Measurements from ENCODE around the gene QPCTL.
"Not testable (repeated sequence)": the region's sequence is repeated elsewhere in the genome, so short reads cannot be mapped to it uniquely, and the experiment has no call there.

Gene QPCTL

DNA sequence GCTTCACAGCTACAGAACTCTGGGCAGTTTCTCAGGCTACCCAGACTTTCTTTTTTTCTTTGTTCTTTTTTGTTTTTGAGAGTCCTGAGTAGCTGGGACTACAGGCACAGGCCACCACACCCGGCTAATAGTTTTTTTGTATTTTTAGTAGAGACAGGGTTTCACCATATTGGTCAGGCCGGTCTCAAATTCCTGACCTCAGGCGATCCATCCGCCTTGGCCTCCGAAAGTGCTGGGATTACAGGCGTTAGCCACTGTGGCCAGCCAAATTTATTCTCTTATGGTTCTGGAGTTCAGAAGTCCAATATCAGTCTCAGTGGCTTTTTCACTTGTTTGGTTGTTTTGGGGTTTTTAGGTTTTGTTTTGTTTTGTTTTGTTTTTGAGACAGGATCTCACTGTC lies 53.1 kb downstream of the QPCTL start:
- Mint-ChIP-seq H3K27ac (ENCODE audit: low read depth) (no peak overlapping the region), H3K4me3 (no peak overlapping the region), H3K36me3 (ENCODE audit: insufficient read depth) (peaks cover 3% of the 10 kb centered on the region), H3K4me1 (no peaks in the 10 kb centered on the region), H3K9me3 (no peaks in the 10 kb centered on the region), H3K27me3 (peaks cover 30% of the 10 kb centered on the region)
- ATAC-seq (replicated peaks; ENCODE audit: extremely low read depth, poor library complexity, severe bottlenecking) = no peak
- DNase-seq (ENCODE audit: low spot score in 2 of 2) = no peak

DNA sequence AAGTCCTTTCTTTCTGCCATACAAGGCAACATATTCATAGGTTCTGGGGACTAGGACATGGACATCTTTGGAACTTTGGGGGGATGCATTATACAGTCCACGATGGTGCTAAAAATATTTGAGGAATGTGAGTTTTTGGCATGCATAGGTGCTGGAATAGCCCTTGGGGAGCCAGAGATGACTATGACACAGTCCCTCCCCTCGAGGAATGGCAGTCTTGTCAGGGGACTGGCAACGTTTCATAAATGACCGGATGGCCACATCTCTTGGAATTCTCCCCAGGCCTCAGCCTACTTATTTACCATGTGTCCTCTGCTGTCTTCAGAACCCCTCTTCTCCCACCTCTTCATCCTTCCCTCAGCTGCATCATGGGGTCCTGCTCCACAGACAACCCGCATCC lies 54.4 kb downstream of the QPCTL start:
- Mint-ChIP-seq H3K27ac (ENCODE audit: low read depth) (no peak overlapping the region), H3K9me3 (no peaks in the 10 kb centered on the region), H3K36me3 (ENCODE audit: insufficient read depth) (peaks cover 3% of the 10 kb centered on the region), H3K27me3 (peaks cover 30% of the 10 kb centered on the region), H3K4me3 (no peak overlapping the region), H3K4me1 (no peaks in the 10 kb centered on the region)
- no peak for DNase-seq (ENCODE audit: low spot score in 2 of 2)
- no peak for ATAC-seq (replicated peaks; ENCODE audit: extremely low read depth, poor library complexity, severe bottlenecking)

DNA sequence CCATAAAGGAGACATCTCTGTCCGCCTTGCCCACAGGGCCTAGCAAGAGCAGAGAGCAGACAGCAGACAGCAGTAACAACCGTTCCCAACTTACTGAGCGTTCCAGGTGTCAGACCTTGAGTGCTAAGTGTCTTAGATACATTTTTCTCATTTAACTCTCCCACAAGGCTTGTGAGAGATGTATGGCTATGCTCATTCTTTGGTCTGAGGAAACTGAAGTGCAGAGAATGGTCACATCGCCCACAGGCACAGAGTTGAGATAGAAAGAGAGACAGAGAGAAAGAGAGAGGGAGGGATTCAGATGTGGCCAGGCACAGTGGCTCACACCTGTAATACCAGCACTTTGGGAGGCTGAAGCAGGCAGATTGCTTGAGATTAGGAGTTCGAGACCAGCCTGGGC lies 55.0 kb downstream of the QPCTL start:
- Mint-ChIP-seq H3K27me3 (peaks cover 26% of the 10 kb centered on the region), H3K4me1 (no peaks in the 10 kb centered on the region), H3K36me3 (ENCODE audit: insufficient read depth) (peaks cover 3% of the 10 kb centered on the region), H3K27ac (ENCODE audit: low read depth) (no peak overlapping the region), H3K9me3 (no peaks in the 10 kb centered on the region), H3K4me3 (no peak overlapping the region)
- DNase-seq (ENCODE audit: low spot score in 2 of 2) = no peak
- ATAC-seq (replicated peaks; ENCODE audit: extremely low read depth, poor library complexity, severe bottlenecking) = no peak

DNA sequence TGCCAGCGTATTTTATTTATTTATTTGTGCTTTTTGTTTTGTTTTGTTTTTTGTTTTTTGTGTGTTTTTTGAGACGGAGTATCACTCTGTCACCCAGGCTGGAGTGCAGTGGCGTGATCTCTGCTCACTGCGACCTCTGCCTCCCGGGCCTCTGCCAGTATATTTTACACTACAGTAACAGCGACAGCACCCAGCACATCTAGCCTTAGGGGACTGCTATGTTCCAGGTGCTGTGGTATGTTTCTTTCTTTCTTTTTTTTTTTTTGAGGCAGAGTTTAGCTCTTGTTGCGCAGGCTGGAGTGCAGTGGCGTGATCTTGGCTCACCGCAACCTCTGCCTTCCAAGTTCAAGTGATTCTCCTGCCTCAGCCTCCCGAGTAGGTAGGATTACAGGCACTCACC lies 59.0 kb downstream of the QPCTL start:
- not testable (repeated sequence) for H3K36me3 Mint-ChIP-seq (ENCODE audit: insufficient read depth); ATAC-seq (replicated peaks; ENCODE audit: extremely low read depth, poor library complexity, severe bottlenecking); H3K4me1 Mint-ChIP-seq; H3K9me3 Mint-ChIP-seq; H3K27ac Mint-ChIP-seq (ENCODE audit: low read depth); DNase-seq (ENCODE audit: low spot score in 2 of 2); H3K4me3 Mint-ChIP-seq
- peaks cover 10% of the 10 kb centered on the region for H3K27me3 Mint-ChIP-seq

DNA sequence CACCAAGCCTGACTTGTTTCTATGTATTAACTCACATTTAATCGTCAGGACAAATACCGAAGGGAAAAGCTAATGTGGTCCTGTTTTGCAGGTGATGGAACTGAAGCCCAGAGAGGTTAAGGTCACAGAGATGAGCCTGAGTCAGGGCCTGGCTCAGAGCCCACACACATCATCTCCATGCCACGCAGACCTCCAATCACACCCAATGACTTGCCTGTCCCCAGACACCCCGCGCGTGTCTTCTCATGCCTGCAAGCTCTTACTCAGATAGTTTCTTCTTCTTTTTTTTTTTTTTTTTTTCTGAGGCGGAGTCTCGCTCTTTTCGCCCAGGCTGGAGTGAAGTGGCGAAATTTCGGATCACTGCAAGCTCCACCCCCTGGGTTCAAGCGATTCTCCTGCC lies 60.2 kb downstream of the QPCTL start:
- peaks cover under 1% of the 10 kb centered on the region for H3K27me3 Mint-ChIP-seq
- no peaks in the 10 kb centered on the region for H3K36me3 Mint-ChIP-seq (ENCODE audit: insufficient read depth)
- H3K4me3 Mint-ChIP-seq = no peak overlapping the region
- DNase-seq (ENCODE audit: low spot score in 2 of 2) (no peak), ATAC-seq (replicated peaks; ENCODE audit: extremely low read depth, poor library complexity, severe bottlenecking) (no peak)
- no peak overlapping the region for H3K27ac Mint-ChIP-seq (ENCODE audit: low read depth)
- H3K4me1 Mint-ChIP-seq = no peaks in the 10 kb centered on the region
- H3K9me3 Mint-ChIP-seq = no peaks in the 10 kb centered on the region

DNA sequence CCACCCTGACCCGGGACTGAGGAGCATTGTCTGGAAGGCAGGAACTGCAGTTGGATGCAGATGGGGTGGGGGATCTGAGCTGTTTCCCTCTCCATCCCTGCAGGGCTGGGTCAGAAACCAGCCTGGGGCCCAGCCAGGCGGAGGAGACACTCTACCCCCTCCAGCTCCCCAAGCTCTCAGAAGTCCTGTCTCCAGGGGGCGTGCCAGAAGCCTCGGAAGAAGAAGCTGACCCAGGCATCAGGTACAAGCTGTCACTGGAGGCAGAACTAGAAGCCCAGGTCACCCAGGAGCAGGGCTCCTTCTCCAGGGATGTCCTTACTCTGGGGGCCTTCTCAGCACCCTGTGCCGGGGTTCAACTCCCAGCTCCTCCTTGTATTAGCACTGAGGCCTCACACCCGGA lies 61.1 kb downstream of the QPCTL start:
- Mint-ChIP-seq H3K36me3 (ENCODE audit: insufficient read depth) (no peaks in the 10 kb centered on the region), H3K27me3 (no peaks in the 10 kb centered on the region), H3K4me3 (no peak overlapping the region), H3K27ac (ENCODE audit: low read depth) (no peak overlapping the region), H3K4me1 (no peaks in the 10 kb centered on the region), H3K9me3 (no peaks in the 10 kb centered on the region)
- no peak for DNase-seq (ENCODE audit: low spot score in 2 of 2)
- no peak for ATAC-seq (replicated peaks; ENCODE audit: extremely low read depth, poor library complexity, severe bottlenecking)

All from central memory CD8-positive, alpha-beta T cell (primary cell).